ENCODE measurements around the gene DOK3.

GRCh38 chr5:177476531-177477233 is 32.9 kb downstream of the DOK3 start:
- TF ChIP-seq CTCF (conservative IDR thresholded peaks at IDR 0.05) (no peak), ZFX (IDR thresholded peaks at IDR 0.05) (no peak)
